HG02763 (cell line): ENCODE results near the gene MBNL2.

Experiments used
- ATAC-seq: cut with Tn5 transposase; IDR thresholded peaks from one replicate; pipeline ENCODE4 v1.9.1; 2021; ENCODE audit warnings: mild to moderate bottlenecking, moderate library complexity; ENCODE audit not compliant: unreplicated experiment

MBNL2 gene

GRCh38 chr13:97267418-97268059, 45.4 kb downstream of the MBNL2 start:
- ATAC-seq = no peak

GRCh38 chr13:97268772-97269171, 46.6 kb downstream of the MBNL2 start:
- ATAC-seq = no peak

GRCh38 chr13:97269603-97270002, 47.5 kb downstream of the MBNL2 start:
- no peak for ATAC-seq

GRCh38 chr13:97272526-97272925, 50.4 kb downstream of the MBNL2 start:
- no peak for ATAC-seq

- ATAC-seq = no peak
Measured at GRCh38 chr13:97273341-97273831, 51.3 kb downstream of the MBNL2 start.

- ATAC-seq = no peak
Measured at GRCh38 chr13:97274829-97275649, 52.9 kb downstream of the MBNL2 start.

GRCh38 chr13:97275776-97276501, 53.8 kb downstream of the MBNL2 start:
- ATAC-seq = no peak

- ATAC-seq = no peak
Measured at GRCh38 chr13:97276862-97277269, 54.7 kb downstream of the MBNL2 start.

- ATAC-seq = no peak
Measured at GRCh38 chr13:97278435-97279411, 56.6 kb downstream of the MBNL2 start.

GRCh38 chr13:97279913-97280312, 57.8 kb downstream of the MBNL2 start:
- no peak for ATAC-seq

- no peak for ATAC-seq
Measured at GRCh38 chr13:97280478-97280877, 58.3 kb downstream of the MBNL2 start.

GRCh38 chr13:97281028-97281427, 58.9 kb downstream of the MBNL2 start:
- no peak for ATAC-seq

GRCh38 chr13:97282705-97283104, 60.6 kb downstream of the MBNL2 start:
- ATAC-seq = no peak

GRCh38 chr13:97283888-97284287, 61.8 kb downstream of the MBNL2 start:
- no peak for ATAC-seq

- no peak for ATAC-seq
Measured at GRCh38 chr13:97284558-97284957, 62.4 kb downstream of the MBNL2 start.

- ATAC-seq = no peak
Measured at GRCh38 chr13:97285221-97285955, 63.3 kb downstream of the MBNL2 start.

- no peak for ATAC-seq
Measured at GRCh38 chr13:97286317-97287046, 64.3 kb downstream of the MBNL2 start.

- ATAC-seq = no peak
Measured at GRCh38 chr13:97287047-97287383, 64.9 kb downstream of the MBNL2 start.

- no peak for ATAC-seq
Measured at GRCh38 chr13:97288486-97288900, 66.4 kb downstream of the MBNL2 start.
